Caki2 (cell line): ENCODE data around the gene TBC1D22B. TPM values are rescaled to one million over a fixed set of nuclear protein-coding genes. Genes with fewer than 3 reads are reported as not detected.

Experiments used
- DNase-seq: peaks from one replicate; pipeline ENCODE4 v3.0.0-alpha.2; 2015; ENCODE audit warnings: low read depth
- in situ Hi-C: cut with HindIII; loops from 2 replicates; pipeline ENCODE4 v1.10.0; 2016; ENCODE audit warnings: low sequenced_read_pairs, low pct_unique_long_range_greater_than_20kb, mixed read lengths
- total RNA-seq: library from RNA; depleted of rRNA; stranded (reverse); fragments of >200 nt; shearing (Covaris generic); gene quantifications from 2 replicates; pipeline ENCODE4 v1.2.3, GENCODE V29; 2014; ENCODE audit warnings: low replicate concordance; rRNA removed

TBC1D22B gene, protein sequence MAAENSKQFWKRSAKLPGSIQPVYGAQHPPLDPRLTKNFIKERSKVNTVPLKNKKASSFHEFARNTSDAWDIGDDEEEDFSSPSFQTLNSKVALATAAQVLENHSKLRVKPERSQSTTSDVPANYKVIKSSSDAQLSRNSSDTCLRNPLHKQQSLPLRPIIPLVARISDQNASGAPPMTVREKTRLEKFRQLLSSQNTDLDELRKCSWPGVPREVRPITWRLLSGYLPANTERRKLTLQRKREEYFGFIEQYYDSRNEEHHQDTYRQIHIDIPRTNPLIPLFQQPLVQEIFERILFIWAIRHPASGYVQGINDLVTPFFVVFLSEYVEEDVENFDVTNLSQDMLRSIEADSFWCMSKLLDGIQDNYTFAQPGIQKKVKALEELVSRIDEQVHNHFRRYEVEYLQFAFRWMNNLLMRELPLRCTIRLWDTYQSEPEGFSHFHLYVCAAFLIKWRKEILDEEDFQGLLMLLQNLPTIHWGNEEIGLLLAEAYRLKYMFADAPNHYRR
- total RNA-seq: 4.0 and 6.1 TPM in 2 replicates

DNA sequence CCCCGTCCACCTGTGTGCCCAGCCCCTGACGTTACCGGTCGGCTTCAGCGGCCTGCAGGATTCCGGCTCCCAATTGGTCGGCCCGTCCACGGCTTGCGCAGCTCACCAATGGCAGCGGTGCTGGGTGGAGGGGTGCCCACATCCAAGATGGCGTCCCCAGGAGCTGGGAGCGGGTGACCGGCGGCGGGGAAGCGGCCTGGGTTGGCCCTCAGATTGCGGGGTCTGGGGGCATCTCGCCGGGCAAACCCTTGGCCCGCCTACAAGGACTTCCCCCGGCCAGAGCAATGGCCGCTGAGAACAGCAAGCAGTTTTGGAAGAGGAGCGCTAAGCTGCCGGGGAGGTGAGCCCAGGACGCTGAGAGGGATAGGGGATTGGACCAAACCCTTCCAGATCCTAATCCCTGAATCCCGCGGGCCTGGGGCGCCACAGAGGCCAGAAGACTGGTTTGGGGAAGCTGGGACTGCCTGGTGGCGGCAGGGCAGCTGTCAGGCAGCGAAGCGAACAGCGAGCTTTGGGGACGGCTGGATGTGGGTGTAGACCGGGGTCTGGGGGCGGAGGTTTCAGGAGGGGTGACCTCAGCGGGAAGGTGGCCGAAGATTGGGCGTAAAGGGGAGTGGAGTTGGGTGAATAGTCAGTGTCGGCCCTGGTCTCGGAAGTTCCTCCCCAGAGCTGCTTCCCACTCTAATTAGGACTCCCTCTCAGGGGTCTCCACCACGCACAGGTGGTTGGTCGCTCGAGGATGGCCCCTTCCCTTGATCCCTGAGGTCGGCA, at the start of gene TBC1D22B, which contains the start of gene TMEM217:
Gene TBC1D22B (plus strand): TSS at position 139 of the 771 bp plus-strand sequence. CDS start 146 bp downstream, at position 285.
Gene TMEM217 (minus strand): TSS at position 511 of the 771 bp plus-strand sequence. CDS start 39,114 bp downstream, outside the sequence.
- in situ Hi-C loops: no loop called here
- DNase-seq: peak; percentile 92

DNA sequence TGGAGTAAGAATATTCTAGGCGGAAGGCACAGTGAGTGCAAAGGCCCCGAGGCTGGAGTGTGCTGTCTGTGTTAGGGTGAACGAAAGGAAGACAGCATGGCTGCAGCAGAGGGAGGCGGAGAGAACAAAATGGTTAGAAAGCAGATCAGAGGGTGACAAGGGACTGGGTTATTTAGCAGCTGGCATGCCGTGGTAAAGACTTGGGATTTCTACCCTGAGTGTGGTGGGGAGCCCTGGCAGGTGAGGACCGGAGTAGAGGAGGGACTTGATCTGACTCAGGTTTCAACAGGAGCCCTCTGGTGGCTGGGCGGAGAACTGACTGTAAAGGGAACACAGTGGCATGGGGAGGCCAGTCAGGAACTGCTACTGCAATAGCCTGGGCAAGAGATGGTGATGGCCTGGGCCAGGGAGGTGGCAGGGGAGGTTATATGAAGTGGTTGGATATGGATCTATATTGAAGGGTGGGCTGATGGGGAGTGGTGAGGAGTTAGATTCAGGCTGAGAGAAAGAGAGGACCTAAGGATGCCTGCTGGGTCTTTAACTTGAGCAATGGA, 49.6 kb upstream of the TBC1D22B start:
- DNase-seq: peak; percentile 64
- in situ Hi-C loops: no loop called here

DNA sequence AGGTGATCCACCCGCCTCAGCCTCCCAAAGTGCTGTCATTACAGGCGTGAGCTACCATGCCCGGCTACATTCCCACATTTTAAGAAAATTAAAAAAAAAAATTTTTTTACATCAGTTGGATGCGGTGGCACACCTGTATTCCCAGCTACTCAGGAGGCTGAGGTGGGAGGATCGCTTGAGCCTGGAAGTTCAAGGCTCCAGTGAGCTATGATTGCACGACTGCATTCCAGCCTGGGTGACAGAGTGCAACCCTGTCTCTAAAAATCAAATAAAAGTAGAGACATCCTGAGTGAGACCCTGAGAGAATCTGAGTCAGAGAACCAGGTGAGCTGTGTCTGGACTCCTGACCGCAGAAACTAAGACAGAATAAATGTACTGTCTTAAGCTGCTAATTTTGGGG, 48.8 kb upstream of the TBC1D22B start:
- in situ Hi-C loops: no loop called here

DNA sequence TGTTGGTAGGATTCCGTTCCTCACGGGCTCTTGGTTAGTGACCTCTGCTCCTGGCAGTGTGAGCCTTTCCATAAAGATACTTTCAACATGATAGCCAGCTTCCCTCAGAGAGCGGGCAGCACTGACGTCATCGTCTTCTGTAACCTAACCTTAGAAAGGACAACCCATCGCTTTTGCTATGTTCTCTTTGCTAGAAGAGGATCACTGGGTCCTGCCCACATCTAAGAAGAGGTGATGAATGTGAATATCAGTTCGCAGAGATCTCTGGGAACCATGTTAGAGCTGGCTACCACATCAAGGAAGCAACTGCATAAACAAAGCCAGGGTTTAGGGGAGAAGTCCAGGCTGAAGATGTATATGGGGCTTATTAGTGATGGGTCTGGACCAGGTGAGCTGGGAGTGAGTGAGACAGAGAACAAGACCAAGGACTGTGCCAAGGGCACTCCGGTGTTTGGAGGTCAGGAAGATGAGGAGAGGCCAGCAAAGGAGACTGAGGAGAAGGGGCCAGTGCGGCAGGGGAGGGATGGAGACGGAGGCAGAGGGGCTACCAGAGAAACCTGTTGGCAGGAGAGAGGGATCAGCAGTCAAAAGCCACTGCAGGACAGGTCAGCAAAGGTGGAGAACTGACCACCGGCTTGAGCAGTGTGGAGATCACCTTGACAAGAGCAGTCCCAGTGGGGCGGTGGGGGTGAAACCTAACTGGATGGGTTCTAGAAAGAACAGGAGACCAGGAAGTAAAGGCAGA, 47.9 kb upstream of the TBC1D22B start:
- in situ Hi-C loops: no loop called here
- DNase-seq: no peak

More for the DNA sequence above, 48.8 kb upstream of the TBC1D22B start:
- DNase-seq: no peak

DNA sequence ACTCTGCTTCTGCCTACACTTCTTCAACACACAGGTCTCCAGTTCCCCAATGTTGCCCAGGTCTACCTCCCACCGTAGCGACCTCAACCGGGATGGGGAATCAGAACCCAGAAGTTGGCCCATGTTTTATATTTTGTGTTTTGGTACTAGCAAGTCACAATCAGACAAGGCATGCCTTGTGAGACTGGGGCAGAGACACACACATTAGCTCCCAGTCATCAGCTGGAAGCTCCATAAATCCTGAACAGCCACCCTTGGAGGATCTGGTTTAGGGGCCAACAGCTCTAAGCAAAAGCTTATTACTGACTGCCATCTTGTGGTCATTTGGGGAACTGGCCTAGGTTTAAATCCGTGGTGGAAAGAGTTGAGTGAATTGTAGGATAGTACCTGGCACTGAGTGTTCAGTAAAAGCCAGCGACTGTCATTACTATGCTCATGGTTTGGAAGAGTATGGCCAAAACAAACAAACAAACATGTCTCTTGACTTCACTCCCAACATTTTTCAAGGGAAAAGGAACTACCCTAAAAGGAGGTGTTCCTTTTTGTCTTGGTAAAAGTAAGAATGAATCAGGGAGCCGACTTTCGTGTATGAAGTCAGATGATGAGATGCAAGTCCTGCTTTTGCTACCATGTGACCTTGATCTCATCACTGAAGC, 47.1 kb upstream of the TBC1D22B start:
- in situ Hi-C loops: no loop called here

DNA sequence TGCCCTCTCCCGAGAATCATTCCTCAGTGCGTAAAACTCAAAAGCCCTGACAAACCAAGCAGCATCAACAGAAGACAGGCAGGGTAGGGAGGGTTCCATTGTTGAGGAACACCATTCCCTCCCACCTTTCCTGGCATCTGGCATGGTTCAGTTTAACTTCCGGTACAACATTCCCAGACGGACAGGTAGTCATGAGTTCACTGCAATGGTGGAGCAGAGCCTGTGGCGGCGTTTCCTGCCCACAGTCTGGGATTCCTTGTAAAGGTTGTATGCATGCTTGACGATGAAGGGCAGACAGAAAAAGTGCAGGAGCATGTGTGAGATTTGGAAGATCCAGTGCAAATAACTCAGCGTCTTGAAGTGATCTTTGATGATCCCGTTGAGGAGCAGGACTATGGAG, 45.3 kb upstream of the TBC1D22B start:
- DNase-seq: no peak
- in situ Hi-C loops: no loop called here

More for the DNA sequence above, 47.1 kb upstream of the TBC1D22B start:
- DNase-seq: peak; percentile 74

DNA sequence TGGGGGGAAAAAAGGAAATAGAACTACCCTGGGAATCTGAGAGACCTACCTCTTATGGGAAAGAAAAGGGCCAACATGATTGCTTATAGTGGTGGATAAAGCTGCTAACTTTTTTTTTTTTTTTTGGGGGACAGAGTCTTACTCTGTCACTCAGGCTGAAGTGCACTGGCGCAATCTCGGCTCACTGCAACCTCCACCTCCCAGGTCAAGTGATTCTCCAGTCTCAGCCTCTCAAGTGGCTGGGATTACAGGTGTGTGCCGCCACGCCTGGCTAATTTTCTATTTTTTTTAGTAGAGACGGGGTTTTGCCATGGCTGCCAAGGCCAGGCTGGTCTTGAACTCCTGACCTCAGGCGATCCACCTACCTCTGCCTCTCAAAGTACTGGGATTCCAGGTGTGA, 39.5 kb upstream of the TBC1D22B start:
- DNase-seq: no peak
- in situ Hi-C loops: no loop called here

DNA sequence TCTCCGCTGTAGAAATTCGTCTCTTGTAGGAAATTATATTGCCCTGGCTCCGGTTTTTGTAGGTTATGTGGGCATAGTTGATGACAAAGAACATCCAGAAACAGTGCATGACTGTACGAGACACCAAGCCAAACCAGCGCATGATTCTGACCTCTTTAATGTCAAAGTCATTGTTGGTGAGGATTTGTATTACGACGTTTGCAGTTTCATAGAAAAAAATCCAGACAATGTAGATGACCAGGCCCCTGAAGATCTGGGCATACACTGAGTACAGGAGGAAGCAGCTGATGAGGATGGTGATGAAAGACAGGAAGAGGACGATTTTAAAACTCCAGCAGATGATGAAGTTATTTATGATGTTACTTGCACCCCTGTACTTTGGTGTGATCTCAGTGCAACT, 39.1 kb upstream of the TBC1D22B start:
- in situ Hi-C loops: no loop called here
- DNase-seq: no peak

DNA sequence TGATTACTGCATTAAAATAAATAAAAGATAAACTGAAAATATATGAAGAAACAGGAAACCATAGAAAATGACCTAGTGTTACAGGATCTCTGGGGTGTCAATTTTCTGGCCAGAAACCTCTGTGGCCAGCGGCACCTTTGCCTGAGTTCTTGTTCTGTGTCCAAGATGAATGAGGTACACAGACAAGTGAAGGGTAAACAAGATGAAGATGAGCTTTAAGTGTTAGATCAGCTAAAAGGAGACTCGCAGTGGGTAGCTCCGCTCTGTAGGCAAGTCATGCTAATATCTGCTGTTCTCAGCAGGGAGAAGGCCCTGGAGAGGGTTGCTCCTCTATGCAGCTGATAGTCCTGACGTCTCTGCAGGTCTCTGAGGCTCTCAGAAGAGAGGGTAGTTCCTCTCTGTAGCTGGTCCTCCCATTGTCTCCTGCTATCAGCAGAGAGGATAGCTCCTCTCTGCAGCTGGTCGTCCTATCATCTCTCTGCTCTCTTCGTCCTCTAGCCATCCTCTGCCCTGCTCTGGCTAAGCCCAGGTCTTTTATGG, 35.9 kb upstream of the TBC1D22B start:
- in situ Hi-C loops: no loop called here
- DNase-seq: no peak

DNA sequence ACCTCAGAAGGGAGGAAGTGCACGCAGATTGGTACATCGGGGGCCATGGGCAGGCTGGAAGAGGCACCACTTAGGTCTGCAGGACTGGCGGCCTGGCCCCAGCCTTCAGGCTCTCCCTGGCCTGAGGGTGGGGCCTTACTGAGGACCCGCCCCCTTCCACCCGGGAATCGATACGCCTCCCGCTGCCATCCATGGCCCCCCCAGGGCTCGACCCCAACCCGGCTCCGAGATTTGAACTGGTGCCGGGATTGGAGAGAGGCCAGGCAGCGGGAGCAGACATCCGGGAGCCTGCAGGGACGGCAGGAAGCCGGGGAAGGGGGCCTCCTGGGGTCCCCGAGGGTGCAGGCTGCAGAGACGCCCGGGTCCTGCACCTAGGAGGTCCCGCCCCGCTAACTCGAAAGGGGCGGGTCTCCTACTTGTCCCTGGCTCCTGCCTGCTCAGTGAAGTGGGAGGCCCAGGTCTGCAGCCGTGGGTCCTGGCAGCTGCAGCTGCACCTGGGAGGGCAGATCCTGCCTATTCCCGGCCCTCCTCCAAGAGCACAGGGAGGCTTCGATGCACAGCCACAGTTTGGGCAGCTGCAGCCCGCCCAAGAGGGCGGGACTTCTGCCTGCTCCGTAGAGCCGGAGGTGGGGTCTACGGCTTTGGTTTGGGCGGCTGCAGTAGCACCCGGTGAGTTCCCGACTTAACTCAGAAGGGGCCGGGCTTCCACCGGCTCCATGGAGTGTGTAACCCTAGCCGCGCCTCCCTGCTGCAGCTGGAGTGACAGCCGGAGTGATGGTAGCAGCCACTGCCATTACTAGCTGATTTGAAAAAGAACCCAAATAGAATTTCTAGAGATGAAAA, 35.2 kb upstream of the TBC1D22B start:
- in situ Hi-C loops: no loop called here
- peak; percentile 98 for DNase-seq

DNA sequence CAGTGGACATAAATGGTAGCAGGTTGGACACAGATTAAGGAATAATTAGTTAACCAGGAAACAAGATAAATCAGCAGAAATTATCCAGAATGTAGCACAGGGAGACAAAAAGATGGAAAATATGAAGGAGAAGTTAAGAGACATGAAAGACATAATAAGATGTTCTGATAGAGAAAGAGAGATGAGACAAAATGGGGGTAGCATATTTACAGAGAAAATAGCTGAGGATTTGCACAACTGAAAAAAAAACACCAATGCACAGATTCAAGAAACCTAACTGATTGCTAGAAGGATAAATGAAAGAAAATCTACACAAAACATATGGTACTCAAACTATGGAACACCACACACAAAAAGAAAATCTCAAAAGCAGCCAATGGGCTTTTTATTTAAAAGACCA, 34.6 kb upstream of the TBC1D22B start:
- in situ Hi-C loops: no loop called here
- no peak for DNase-seq

DNA sequence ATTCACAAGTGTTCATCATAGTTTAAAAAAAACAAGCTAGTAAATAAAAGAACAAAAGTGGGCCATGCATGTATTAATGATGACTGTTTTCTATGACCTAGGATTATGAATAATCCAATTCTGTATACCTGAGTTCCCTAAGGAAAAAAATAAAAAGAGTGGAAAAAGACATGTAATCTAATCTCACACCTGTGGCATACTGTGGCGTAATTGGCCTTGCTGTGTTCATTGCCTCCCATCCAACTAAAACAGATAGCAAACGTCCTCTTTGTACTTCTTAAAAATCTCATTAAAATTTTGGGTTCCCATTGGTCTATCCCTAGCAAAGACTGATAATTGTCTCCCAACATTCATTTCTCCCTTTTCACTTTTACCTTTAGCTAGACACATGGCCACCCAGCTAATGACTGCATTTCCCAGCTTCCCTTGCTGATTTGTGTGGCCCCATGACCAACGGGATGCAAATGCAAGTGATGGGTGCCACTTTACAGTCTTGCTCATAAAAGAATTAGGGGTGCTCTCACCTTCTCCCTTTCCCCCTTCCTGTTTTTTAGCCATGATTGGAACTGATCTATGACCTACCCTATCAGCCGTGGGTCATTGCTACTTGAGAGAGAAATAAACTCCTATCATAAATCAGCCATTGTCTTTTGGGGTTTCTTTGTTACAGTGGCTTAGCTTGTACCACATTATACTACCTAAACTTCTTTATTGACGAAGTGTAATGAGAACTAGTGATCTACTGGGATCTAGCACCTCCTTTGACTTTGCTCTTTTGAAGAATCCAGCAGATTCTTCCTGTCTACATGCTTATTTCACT, 32.0 kb upstream of the TBC1D22B start:
- DNase-seq: no peak
- in situ Hi-C loops: no loop called here

DNA sequence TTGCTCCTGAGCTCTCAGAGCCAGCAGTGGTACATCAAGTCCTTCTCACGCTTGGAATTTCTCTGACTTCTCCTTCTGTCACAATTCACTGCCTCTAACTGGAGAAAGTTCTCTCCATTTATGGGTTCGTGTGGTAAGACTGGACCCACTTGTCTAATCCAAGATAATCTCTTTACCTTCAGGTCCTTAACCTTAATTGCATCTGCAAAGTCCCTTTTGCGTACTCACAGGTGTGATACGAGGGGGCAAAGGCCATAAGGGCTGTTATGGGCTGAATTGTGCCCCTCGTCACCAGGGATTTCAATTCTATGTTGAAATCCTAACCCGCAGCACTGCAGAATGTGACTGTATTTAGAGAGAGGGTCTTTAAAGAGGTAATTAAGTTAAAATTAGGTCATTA, 27.5 kb upstream of the TBC1D22B start:
- in situ Hi-C loops: no loop called here

DNA sequence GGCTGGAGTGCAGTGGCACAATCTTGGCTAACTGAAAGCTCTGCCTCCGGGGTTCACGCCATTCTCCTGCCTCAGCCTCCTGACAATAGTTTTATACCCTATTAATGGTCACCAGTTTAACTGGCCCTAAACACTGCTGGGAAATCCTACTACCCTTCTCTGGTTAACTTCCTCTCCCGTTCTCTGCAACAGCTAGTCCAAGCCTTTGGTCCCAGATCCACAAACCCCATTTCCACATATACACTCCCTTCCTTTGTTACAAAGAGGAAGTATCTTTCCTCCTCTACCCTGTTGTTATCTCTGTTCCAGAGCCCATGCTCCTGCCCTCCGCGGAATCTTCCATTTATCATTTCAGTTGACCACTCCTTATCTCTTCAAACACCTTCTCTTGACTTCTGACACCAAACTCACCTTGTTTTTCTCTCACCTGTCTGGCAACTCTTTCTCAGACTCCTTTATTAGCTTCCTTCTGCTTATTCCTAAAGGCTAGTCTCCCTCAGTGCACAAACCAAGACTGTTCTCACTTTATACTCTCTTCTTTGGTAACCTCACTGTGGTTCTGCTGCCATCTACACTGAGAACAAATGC, 25.0 kb upstream of the TBC1D22B start:
- in situ Hi-C loops: no loop called here
- DNase-seq: no peak

More for the DNA sequence above, 27.5 kb upstream of the TBC1D22B start:
- DNase-seq: no peak

DNA sequence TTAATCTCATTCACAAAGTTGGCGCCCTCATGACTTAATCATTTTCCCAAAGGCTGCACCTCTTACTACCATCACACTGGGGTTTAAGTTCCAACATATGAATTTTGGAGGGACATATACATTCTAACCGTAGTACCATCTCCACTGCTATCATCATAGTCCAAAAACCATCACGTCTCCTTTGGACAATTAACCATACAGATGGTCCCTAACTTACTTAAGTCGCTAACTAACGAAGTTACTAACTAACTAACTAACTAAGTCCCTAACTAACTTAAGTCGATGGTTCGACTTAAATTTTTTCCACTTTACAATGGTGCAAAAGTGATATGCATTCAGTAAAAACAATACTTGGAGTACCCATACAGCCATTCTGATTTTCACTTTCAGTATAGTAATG, 24.0 kb upstream of the TBC1D22B start:
- DNase-seq: no peak
- in situ Hi-C loops: no loop called here
